Rectal smooth muscle tissue (tissue), 1 donor: Measurements from ENCODE around the gene NAPSA.
A peak's percentile ranks its signal among the peaks of the same experiment; 100 is the strongest.
"Not testable (repeated sequence)": the region's sequence is repeated elsewhere in the genome, so short reads cannot be mapped to it uniquely, and the experiment has no call there.

ENCODE experiments used
- H3K27ac ChIP-seq: one replicate; pipeline ENCODE4 v1.7.0; 2013; ENCODE audit warnings: low read depth, low read length, inconsistent platforms
- H3K27me3 ChIP-seq: one replicate; pipeline ENCODE4 v1.7.0; 2013; ENCODE audit warnings: low read length; ENCODE audit not compliant: control insufficient read depth, insufficient read depth
- H3K36me3 ChIP-seq: one replicate; pipeline ENCODE4 v1.7.0; 2013; ENCODE audit warnings: low read length; ENCODE audit not compliant: control insufficient read depth, insufficient read depth
- H3K4me1 ChIP-seq: one replicate; pipeline ENCODE4 v1.7.0; 2013; ENCODE audit warnings: low read length; ENCODE audit not compliant: control insufficient read depth, insufficient read depth
- H3K4me3 ChIP-seq: one replicate; pipeline ENCODE4 v1.7.0; 2013; ENCODE audit warnings: low read length
- H3K9ac ChIP-seq: one replicate; pipeline ENCODE4 v1.7.0; 2013; ENCODE audit warnings: low read length

Gene NAPSA

GRCh38 chr19:50398675-50399367, 33.4 kb upstream of the NAPSA start:
- H3K4me1 ChIP-seq, result no peaks in the 10 kb centered on the region
- no peak overlapping the region for H3K9ac ChIP-seq
- H3K4me3 ChIP-seq, result no peak overlapping the region
- H3K27me3 ChIP-seq, result no peaks in the 10 kb centered on the region
- H3K36me3 ChIP-seq, result peaks cover under 1% of the 10 kb centered on the region
- no peak overlapping the region for H3K27ac ChIP-seq

GRCh38 chr19:50394017-50394416, 28.6 kb upstream of the NAPSA start:
- Histone ChIP-seq H3K27ac (no peak overlapping the region), H3K4me1 (no peaks in the 10 kb centered on the region), H3K9ac (no peak overlapping the region), H3K27me3 (no peaks in the 10 kb centered on the region), H3K4me3 (no peak overlapping the region), H3K36me3 (no peaks in the 10 kb centered on the region)

GRCh38 chr19:50393589-50393988, 28.1 kb upstream of the NAPSA start:
- Histone ChIP-seq H3K27me3 (no peaks in the 10 kb centered on the region), H3K9ac (no peak overlapping the region), H3K36me3 (no peaks in the 10 kb centered on the region), H3K4me1 (no peaks in the 10 kb centered on the region), H3K27ac (no peak overlapping the region), H3K4me3 (no peak overlapping the region)

- Histone ChIP-seq H3K4me1 (no peaks in the 10 kb centered on the region), H3K27ac (no peak overlapping the region), H3K36me3 (no peaks in the 10 kb centered on the region), H3K4me3 (no peak overlapping the region), H3K9ac (no peak overlapping the region), H3K27me3 (no peaks in the 10 kb centered on the region)
These were observed 27.3 kb upstream of the NAPSA start for GRCh38 chr19:50392759-50393158.

- not testable (repeated sequence) for H3K36me3 ChIP-seq, H3K4me1 ChIP-seq, H3K27me3 ChIP-seq, H3K4me3 ChIP-seq, H3K27ac ChIP-seq, H3K9ac ChIP-seq
These were observed 25.5 kb upstream of the NAPSA start for GRCh38 chr19:50390952-50391351.

- not testable (repeated sequence) for H3K27ac ChIP-seq, H3K9ac ChIP-seq, H3K4me1 ChIP-seq, H3K36me3 ChIP-seq, H3K27me3 ChIP-seq, H3K4me3 ChIP-seq
These were observed 24.9 kb upstream of the NAPSA start for GRCh38 chr19:50390295-50390694.

GRCh38 chr19:50387868-50388245, 22.4 kb upstream of the NAPSA start:
- Histone ChIP-seq H3K4me3 (peak overlapping the region; percentile 8), H3K27me3 (no peaks in the 10 kb centered on the region), H3K36me3 (no peaks in the 10 kb centered on the region), H3K9ac (no peak overlapping the region), H3K27ac (no peak overlapping the region), H3K4me1 (peaks cover 6% of the 10 kb centered on the region)

- no peaks in the 10 kb centered on the region for H3K27me3 ChIP-seq
- peaks cover 3% of the 10 kb centered on the region for H3K36me3 ChIP-seq
- H3K4me3 ChIP-seq, result peak overlapping the region; percentile 8
- peaks cover 6% of the 10 kb centered on the region for H3K4me1 ChIP-seq
- H3K27ac ChIP-seq, result no peak overlapping the region
- H3K9ac ChIP-seq, result no peak overlapping the region
These were observed 21.9 kb upstream of the NAPSA start for GRCh38 chr19:50387176-50387867.

- H3K9ac ChIP-seq, result peak overlapping the region; percentile 35
- H3K36me3 ChIP-seq, result peaks cover 15% of the 10 kb centered on the region
- peak overlapping the region; percentile 88 for H3K27ac ChIP-seq
- peak overlapping the region; percentile 71 for H3K4me3 ChIP-seq
- H3K4me1 ChIP-seq, result peaks cover 6% of the 10 kb centered on the region
- no peaks in the 10 kb centered on the region for H3K27me3 ChIP-seq
These were observed 19.5 kb upstream of the NAPSA start for GRCh38 chr19:50384685-50385535.

- peak within 1 kb of the TSS; percentile 71 for H3K4me3 ChIP-seq
- peak within 1 kb of the TSS; percentile 88 for H3K27ac ChIP-seq
- peaks cover 6% of the 10 kb centered on the region for H3K4me1 ChIP-seq
- H3K36me3 ChIP-seq, result peaks cover 24% of the 10 kb centered on the region
- H3K9ac ChIP-seq, result peak within 1 kb of the TSS; percentile 35
- no peaks in the 10 kb centered on the region for H3K27me3 ChIP-seq
These were observed 18.6 kb upstream of the NAPSA start, which contains the start of gene POLD1 for GRCh38 chr19:50383852-50384684. TSS of gene POLD1 (plus strand) at chr19:50384347. CDS start at chr19:50398852, 14,505 bp downstream.

GRCh38 chr19:50383001-50383851, 17.8 kb upstream of the NAPSA start:
- Histone ChIP-seq H3K27ac (peak overlapping the region; percentile 88), H3K4me3 (peak overlapping the region; percentile 71), H3K4me1 (peaks cover 6% of the 10 kb centered on the region), H3K9ac (no peak overlapping the region), H3K36me3 (peaks cover 32% of the 10 kb centered on the region), H3K27me3 (no peaks in the 10 kb centered on the region)
